C1 segment of cervical spinal cord (tissue), 14 donors: Measurements from ENCODE around the gene CST7.
"Not testable (repeated sequence)": the region's sequence is repeated elsewhere in the genome, so short reads cannot be mapped to it uniquely, and the experiment has no call there.

Source experiments
- DNase-seq, 14 donors: peaks; one replicate each; lab custom pipeline; 2025; lab: John Stamatoyannopoulos, UW

Gene CST7

DNA sequence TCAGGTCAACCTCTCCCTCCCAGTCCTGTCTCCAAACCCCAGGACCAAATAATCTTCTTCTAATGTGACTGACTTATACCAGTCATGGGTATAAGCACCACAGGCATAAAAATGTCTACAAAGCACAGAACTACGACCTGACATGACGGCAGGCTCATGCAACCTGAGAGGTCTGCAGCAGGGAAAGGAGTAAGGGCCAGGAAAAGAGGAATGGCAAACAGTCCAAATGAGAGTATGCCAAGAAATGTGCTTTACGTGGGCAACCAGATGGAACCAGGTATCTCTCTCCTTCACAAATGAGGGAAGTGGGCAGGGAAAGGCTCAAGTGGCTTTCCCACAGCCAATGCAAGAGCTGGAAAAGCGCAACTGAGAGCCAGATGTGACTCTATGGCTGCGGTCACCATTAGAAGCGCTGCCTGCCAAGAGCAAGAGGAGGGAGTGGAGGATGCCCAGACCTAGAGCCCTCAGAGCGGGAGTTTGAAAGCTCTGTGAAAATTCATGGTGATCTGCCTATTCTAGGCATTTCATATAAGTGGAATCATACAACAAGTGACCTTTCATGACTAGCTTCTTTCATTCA is 37.5 kb downstream of the CST7 start:
- peak in 1 of 14 donors; percentile 32 for DNase-seq

DNA sequence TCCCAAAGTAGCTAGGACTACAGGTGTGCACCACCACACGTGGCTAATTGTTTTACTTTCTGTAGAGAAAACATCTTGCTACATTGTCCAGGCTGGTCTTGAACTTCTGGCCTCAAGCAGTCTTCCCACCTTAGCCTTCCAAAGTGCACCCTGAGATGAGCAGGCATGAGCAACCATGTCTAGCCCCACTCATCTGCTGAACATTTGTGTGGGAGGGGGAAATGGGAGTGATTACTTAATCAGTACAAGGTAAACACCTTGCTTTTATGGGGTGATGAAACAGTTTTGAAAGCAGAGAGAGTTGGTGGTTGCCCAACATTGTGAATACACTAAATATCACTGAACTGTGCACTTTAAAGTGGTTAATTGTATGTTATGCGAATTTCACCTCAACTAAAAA is 38.2 kb downstream of the CST7 start:
- no peak for DNase-seq

DNA sequence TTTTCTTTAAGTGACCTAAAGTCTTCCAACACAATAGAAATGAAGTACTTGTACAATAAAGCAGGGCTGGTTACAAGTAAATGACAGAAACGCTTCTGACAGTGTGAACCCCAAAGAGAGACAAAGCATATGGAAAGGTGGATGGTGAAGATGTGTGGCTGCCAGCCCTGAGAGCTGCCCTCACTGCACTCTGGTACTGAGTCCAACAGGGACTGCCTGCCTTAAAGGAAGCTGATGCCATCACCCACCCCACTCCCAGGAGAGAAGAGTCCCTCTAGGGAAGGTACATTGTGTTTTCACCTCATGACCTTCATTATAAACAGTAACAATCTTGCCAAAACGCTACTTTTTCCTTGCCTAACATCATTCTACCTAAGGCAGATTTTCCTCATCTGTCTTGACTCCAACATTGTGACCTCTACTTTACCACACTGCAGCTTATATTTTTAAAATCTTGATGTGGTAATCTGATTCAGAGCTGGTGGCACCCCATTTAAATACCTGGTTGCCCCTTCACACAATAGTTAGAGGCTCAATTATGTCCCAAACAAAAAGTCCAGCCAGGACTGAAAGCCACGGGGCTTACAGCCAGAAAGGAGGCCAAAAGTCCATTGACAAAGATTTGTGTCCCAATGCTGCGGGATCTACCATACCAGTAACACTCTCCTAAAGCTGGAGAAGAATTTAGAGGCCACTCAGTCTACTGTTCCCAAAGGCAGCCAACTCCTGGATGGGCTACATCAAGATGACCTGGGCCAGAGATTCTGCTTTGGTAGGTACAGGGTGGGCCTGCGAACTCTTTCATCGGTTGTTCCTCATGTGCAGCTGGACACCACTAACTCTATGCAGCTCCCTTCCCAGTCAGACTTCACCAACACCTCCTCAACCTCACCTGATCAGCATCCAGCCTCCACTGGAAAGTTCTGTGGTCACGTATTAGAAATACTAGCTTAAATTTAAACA is 39.1 kb downstream of the CST7 start:
- no peak for DNase-seq

DNA sequence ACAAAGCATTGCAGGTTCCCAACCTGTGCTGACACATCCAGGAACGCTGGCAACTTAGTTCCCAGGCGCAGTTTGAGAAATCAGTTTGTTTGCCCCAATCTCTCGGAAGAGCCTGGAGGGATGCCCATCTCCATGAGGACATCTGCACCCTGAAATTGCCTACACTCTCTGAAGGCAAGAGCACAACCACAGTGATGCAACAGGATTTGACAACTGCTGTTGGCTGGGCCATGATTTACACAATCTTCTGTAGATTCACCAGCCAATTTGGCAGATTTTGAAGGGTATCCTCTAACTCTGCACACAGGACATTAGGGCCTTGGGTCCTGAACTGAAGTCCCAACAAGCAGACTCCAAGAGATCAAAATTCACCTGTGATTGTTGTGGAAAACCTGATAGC is 40.1 kb downstream of the CST7 start:
- DNase-seq, result no peak

DNA sequence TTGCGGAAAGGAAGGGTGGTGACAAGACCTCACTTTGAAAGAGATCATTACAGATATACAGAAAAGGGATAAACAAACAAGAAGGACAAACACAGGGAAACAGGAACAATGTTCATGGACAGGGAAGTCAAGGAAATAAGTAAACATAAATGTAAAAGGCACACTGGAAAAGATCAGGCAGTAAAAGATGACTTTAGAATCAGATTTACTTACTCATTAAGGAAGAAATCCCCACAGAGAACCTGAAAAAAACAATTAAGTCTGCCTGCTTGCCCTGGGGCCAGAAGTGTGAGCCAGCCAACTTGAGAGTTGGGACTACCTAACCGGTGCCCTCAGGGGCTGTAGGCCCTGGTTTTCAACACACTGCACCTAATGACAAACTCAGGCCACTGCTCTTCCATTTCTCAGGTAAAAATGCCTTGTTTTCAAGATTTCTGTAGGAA is 41.8 kb downstream of the CST7 start:
- no peak for DNase-seq

DNA sequence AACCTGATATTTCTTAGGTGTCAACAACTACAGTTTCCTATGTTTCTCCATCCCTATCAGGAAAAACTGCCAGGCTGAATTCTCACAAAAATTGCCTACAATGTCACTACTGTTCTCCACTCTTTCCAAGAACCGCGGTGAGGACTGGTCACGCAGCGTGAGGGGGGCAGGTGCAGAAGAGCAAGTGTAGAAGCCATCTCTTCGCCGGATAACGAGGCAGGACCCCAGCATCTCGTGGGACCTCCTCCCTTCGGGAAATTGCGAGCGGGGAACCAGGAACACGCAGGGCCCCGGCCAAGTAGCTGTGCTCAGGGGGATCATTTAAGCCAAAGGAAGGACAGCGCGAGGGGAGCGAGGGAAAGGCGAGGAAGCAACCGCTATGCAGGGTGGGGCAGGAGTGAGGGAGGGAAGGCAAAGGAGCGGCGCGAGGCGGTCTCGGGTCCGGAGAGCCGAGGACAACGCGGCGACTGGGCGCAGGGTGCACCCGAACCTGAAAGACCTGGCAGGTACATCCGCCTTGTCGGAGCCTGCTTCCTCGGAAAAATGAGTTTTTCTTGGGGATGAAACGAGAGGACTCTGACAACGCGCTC is 42.9 kb downstream of the CST7 start:
- peak in 1 of 14 donors; percentile 65 for DNase-seq

DNA sequence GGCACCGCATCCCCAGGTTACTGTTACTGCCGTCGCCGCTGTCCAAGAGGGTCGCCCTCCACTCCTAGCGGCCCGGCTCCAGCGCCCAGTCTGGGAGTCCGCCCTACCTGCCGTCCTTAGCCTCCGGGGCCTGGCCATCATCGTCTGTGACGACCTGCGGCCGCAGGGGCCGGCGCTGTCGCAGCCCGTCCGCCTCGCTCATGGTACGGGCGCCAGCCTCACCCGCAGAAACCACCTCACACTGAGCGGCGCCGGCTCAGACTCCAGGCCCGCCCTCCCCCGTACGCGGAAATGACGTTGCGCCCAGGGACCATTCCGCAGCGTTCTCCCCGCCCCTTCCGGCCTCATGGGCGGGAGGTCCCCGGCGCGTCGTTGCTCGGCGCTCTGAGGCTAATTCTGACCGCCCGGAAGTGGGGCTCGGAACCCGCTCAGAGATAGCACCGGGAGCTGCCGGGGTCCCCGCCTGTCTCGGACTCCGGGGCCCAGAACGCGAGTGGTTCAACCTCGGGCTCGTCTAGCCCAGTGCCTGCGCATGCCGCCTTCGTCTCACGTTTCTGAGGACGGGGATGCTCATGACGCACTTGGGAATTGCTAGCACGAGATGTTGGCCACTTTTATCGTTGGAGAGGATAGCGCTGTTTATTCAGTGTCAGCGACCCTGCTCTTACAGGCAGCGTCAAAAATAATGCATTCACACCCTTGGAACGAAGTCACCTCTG is 43.6 kb downstream of the CST7 start, which contains the start of gene APMAP:
Gene APMAP (minus strand): TSS at position 265 of the 719 bp plus-strand sequence. CDS start 63 bp downstream, at position 202.
- DNase-seq, result peak; percentile 59 to 96 (median 92)

DNA sequence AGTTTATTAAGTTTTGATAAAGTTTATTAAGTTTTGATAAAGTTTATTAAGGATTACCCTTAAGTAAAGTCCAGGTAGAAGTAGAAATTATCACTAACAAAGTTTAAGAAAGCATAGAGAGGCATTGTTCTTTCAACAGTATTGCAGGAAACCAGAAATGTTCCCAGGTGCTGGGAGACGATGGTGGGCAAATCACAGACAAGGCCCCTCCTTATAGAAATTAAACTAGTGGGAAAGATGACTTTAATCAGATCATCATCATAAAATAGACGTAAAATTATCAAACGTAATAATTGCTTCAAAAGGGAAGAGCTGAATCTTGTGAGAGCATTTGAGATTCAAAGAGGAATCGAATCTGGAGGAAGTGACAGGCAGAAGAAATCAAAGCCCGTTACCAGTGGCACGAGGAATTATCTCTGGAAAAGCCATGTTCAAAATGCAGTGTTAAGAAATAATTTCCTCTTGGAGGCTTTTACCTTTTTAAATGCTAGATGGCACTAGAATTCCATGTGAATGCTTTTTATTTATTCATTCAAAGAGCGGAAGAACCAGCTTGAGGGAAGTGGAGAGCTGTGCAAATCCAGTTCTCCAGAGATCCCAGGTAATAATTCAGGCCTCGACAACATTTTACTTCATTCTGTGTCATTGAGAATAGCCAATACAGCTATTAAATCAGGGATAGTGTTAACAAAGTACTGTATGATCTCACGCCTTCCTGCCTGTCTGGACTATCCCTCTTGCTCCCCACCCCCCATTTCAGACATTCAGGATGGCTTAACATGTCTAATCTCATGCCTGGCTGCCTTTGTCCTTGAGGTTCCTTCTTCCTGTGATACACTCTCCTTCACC is 44.5 kb downstream of the CST7 start:
- peak in 1 of 14 donors; percentile 59 for DNase-seq

DNA sequence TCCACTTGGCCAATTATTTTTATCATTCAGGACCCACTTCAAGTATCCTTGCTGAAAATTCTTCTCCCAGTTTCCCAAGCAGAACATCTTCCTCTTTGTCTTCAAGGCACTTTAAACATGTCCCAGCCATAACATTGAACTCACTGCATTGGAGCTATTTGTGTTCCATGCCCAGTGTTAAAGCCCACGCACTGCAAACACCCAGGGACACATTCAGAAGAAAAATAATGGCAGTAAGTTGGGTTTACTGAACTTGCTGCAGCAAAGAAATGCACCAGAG is 45.1 kb downstream of the CST7 start:
- no peak for DNase-seq

DNA sequence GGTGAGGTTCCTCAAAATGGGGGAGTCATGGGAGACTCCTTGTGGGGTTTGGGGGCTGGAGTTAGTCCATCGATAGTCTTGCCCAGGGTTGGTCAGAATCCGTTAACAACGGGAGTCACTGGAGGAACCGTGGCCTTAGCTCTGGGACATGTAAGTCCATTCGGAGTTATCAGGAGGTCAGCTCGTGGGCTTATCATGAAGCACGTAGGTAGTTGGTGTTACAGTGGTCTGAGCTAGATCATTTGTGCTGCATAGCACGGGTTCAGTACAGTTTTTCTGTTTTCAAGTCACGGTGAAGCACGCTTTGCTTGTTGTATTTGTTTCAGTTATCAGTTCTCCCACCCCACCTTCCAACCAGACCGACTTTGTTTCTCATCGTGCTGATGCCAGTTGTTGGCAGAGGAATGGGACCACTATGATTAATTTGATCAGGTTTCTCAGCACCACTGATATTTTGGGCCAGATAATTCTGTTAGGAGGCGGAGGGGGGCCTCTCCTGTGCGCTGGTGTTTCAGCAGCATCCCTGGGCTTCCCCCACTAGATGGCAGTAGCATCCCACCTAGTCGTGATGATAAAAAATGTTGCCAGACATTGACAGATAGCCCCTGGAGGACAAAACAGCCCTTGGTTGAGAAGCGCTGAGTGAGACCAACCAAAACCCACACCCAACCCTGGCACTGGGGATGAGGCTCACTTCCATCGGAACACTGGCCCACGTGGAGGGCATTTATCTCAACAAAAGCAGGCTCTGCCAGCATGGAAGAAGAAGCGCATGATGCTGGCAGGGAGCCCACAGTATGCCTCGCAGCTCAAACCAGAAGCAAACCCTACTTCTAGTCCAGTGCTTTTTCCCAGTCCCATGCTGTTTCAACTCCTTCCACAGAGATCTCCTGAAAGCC is 45.6 kb downstream of the CST7 start:
- DNase-seq, result peak; percentile 12 to 97 (median 86)

DNA sequence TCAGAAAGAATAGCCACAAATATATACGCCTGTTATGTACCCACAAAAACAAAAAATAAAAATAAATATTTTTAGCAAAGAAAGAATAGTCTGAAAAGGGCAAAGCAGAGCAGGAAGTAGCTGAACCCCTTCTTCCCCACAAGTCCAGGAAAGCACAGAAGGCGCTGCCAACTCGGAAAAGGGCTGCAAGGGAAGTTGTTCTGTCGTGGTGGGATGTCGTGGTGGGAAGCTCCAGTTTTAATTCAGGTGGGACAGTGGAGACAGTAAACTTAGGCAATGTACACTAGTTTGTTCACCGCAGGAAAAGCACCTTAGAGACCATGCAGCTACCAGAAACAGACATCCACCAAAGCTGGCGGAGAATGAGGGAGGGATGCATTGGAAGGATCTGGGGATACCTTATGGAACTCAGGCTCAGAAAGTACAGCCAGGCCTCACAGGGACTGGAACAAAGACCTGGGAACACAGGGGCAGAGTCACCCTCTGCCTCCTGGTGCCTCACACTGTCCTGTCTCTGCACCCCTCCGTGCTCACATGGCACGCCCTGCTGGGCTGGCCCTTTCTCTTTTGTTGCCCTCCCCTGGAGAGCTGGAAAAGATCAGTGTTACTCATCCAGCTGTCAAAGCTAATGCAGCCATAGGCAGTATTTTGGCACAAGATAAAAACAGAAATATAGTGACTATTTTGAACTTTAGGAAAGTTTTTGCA is 46.8 kb downstream of the CST7 start:
- DNase-seq, result no peak

DNA sequence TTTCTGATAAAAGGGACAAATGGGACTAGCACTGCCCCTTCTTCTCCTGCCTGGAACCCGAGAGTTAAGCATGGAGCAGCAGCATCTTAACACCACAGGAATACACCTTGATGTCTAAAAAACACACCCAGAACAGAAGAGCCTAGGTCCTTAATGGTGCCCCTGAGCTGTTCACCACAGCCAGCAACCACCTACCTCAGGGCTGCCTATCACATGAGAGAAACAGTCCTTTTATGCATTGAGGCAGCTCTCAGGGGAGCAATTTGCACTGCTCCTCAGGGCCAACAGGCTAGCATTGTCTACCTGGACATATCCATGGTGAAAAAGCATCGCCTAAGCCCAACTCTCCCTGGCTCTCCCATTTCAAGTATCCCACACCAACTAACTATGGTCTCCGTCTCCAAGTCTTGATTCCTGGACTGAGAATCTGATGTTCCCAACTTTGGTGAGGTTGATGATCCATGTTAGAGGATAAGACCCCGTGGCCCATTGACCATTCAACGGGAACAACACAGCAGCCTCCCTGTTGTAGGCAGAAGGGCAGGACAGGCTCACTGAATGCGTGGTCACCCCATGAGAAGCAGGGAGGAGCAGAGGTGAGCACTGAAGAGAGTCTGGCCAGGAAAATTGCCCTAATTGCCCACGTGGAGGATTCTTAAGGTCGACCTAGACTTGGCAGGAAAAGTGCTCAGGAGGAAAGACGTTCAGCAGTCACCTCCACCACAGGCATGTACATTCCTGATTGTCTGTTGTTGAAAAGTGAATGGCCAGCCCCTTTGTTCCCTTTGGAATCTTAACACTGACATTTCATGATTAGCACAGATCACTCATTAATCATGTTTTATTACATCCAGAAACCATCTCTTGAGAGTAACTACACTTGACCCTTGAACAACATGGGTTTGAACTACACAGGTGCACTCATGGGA is 47.6 kb downstream of the CST7 start:
- no peak for DNase-seq

DNA sequence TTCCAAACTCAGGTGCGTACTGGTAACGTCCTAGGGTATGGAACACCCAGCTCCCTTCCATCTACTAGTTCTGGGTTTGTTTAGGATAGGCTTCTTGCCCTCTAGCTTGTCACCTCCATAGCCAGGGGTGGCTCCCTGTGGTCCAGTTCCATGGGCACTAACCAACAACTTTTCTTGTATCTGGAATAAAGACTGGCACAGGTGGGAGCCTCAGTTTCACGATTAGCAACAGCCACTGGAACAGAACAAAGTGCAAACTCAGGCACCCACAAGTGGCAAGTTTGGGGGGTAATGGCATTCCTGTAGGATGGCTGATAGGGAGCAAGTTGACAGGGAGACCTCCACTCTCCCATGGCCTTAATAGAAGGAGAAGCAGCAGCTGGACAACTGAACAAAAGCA is 49.1 kb downstream of the CST7 start:
- DNase-seq, result no peak

DNA sequence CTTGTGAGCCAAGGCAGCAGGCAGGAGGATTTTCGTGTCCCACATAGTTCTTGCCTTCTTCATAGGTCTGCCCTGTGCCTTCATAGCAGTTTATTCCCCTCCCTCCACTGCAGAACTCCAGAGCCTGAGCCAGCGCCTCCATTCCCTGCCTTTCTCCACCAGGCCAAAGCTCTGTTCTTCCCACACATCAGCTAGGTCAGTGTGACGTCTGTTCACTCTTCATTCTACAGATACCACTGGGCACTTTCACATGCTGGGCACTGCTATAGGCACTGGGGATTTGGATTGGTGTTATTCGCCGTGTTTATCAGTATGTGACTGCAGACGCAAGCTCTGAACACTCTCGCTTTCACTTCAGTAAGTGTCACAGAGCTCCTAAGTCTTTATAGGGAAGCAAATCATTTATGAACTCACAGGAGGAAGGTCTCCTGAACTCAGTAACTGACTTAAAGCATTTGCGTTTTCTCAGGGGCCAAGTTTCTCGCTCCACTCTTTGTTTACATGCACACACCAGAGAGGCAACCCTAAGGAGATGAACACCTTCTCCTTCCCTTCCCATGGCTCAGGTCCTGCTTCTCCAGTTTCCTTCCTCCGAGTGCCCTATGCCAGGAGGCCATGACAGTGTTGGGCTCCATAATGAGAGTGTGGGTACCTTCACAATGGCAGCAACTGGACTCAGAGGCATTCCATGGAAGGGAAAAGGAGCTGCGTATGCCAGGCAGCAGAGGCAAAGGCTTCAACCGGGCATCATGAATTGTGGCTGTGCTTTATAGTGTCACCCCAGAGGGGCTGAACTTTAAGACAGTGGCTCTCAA is 49.8 kb downstream of the CST7 start:
- no peak for DNase-seq

DNA sequence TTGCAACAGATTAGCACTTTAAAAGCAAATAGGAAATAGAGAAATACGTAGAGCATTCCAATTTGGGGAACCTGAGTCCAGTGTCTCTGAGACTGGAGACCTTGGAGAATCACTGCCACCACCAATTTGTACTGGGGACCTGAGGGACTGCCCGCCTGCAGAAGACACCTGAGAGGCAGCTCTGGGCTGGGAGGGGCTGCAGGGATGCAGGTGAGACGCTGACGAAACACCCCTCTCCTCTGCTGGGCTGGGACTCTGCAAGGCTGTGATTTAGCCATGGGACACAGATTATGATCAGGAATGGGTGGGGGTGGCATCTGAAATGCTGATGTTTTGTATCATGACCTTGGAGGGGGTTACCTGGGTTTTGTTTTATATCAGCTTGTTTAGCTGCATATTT is 50.5 kb downstream of the CST7 start:
- DNase-seq, result no peak

DNA sequence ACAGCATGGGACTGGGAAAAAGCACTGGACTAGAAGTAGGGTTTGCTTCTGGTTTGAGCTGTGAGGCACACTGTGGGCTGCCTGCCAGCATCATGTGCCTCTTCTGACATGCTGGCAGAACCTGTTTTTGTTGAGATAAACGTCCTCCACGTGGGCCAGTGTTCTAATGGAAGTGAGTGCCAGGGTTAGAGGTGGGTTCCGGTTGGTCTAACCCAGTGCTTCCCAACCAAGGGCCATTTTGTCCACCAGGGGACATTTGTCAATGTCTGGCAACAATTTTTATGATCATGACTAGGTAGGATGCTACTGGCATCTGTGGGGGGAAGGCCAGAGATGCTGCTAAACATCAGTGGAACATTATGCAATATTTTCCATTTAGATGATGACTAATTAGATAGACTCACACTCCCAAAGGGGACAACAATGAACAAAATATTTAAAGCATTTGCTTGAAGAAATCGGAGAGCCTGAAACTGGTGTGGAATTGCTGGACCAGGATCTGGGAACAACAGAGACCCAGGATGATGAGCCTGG is 51.3 kb downstream of the CST7 start:
- DNase-seq, result peak in 1 of 14 donors; percentile 25

DNA sequence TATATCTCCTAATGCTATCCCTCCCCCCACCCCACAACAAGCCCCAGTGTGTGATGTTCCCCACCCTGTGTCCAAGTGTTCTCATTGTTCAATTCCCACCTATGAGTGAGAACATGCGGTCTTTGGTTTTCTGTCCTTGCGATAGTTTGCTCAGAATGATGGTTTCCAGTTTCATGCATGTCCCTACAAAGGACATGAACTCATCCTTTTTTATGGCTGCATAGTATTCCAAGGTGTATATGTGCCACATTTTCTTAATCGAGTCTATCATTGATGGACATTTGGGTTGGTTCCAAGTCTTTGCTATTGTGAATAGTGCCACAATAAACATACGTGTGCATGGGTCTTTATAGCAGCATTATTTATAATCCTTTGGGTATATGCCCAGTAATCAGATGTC is 52.3 kb downstream of the CST7 start:
- not testable (repeated sequence) for DNase-seq
